ENCODE data around the gene IER5L. TPM values are rescaled to one million over a fixed set of nuclear protein-coding genes. Genes with fewer than 3 reads are reported as not detected.
"Not testable (repeated sequence)": the region's sequence is repeated elsewhere in the genome, so short reads cannot be mapped to it uniquely, and the experiment has no call there.

The IER5L gene
- total and polyA plus RNA-seq, 2 of the 8 experiments (the other 6 are each of a cell fraction or from before 2014, with no cell fraction given): 0.65 to 1.0 TPM

DNA sequence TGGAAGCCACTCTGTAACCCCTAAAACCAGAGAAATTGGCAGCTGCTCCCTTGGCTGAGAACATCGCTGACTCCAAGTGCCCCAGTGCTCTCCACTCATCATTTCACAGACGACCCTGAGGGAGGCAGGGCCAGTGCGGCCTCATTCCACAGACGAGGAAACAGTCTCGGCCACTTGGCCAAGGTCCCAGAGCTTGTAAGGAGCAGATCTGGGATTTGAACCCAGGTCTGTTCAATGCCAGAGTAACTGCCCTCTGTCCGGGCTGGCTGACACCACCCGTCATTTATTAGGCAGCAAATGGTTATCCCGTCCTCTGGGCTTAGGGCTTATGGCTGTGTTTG lies 19.9 kb upstream of the IER5L start (continued):
- no peak for TF ChIP-seq ATF3 (IDR thresholded peaks at IDR 0.05; ENCODE audit: insufficient read depth, low read depth, low read length)
- no peak for TF ChIP-seq SP2 (IDR thresholded peaks at IDR 0.05; ENCODE audit: low read length)
- no peak for TF ChIP-seq TAF7 (optimal IDR thresholded peaks at IDR 0.05; ENCODE audit: borderline replicate concordance, low read depth, low read length)
- TF ChIP-seq NANOG (IDR thresholded peaks at IDR 0.05; ENCODE audit: insufficient read depth, low read depth, low read length, poor library complexity, severe bottlenecking): no peak

DNA sequence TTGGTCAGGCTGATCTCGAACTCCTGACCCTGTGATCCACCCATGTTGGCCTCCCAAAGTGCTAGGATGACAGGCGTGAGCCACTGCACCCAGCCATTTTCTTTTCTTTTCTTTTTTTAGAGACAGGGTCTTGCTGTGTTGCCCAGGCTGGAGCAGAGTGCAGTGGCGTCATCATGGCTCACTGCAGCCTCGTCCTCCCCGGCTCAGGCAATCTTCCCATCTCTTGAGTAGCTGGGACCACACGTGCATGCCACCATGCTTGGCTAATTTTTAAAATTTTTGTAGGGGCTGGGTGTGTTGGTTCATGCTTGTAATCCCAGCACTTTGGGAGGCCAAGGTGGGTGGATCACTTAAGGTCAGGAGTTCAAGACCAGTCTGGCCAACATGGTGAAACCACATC lies 19.0 kb upstream of the IER5L start:
- not testable (repeated sequence) for H4K91ac ChIP-seq (replicated peaks; ENCODE audit: insufficient read length, low read length); H3K18ac ChIP-seq (ENCODE audit: extremely low read depth, low read length); H2BK120ac ChIP-seq (replicated peaks; ENCODE audit: low read depth, low read length); H2BK15ac ChIP-seq (ENCODE audit: low read length); H4K20me1 ChIP-seq (replicated peaks in 1 of 2; ENCODE audit: control insufficient read depth in 1 of 2, insufficient read depth in 2 of 2, low read length in 2 of 2); H3K9me3 ChIP-seq (ENCODE audit: insufficient read depth in 2 of 2, low read depth in 1 of 2, low read length in 1 of 2); H3K79me2 ChIP-seq (ENCODE audit: control insufficient read depth in 1 of 2, insufficient read depth in 2 of 2, low read length in 2 of 2); H4K5ac ChIP-seq (ENCODE audit: insufficient read length, low read depth, low read length); FAIRE-seq; H2BK12ac ChIP-seq (ENCODE audit: low read depth, low read length); H3K79me1 ChIP-seq (ENCODE audit: low read depth, low read length); H3K23me2 ChIP-seq (ENCODE audit: low read depth, low read length); DNase-seq (ENCODE audit: low read depth in 1 of 2, low spot score in 2 of 2); H3K4ac ChIP-seq (replicated peaks; ENCODE audit: insufficient read length, low read depth, low read length); H3K23ac ChIP-seq (ENCODE audit: insufficient read length); H3K56ac ChIP-seq (replicated peaks; ENCODE audit: insufficient read length, low read depth, low read length); H3K4me1 ChIP-seq (replicated peaks in 1 of 4; ENCODE audit: control insufficient read depth in 3 of 4, insufficient read depth in 4 of 4, low read length in 3 of 4); H2AK5ac ChIP-seq (ENCODE audit: low read depth, low read length); H4K8ac ChIP-seq (ENCODE audit: extremely low read depth, insufficient read depth, low read length); H3K14ac ChIP-seq (ENCODE audit: insufficient read length); H3K36me3 ChIP-seq (ENCODE audit: control insufficient read depth in 2 of 4, insufficient read depth in 4 of 4, low read length in 3 of 4); H3K4me2 ChIP-seq (ENCODE audit: insufficient read depth in 1 of 2, low read depth in 2 of 2, low read length in 2 of 2); H2AFZ ChIP-seq (ENCODE audit: low read length); H3K4me3 ChIP-seq (ENCODE audit: extremely low read depth in 1 of 4, insufficient read depth in 2 of 4, low read depth in 3 of 4, low read length in 4 of 4); H2BK5ac ChIP-seq (ENCODE audit: low read depth, low read length); H3K27ac ChIP-seq (ENCODE audit: low read depth, low read length); H2BK20ac ChIP-seq (ENCODE audit: low read length); H3K9ac ChIP-seq (replicated peaks in 1 of 4; ENCODE audit: extremely low read depth in 1 of 4, low read depth in 3 of 4, low read length in 3 of 4)
- ChIA-PET POLR2A (ENCODE audit: partially characterized antibody) (interaction anchor here (1.1 kb wide), 1 partner anchor 19 kb away, joined by 4 read pairs; the partner anchor contains the start of gene IER5L), CTCF (ENCODE audit: partially characterized antibody) (interaction anchor here (1.0 to 2.6 kb wide), 5 partner anchors 14 to 65 kb away, joined by 3 to 16 read pairs (median 7); no protein-coding TSS in a partner anchor)
- 83% methylated on average over 6 of the region's 6 CpGs; no CpG with 5 or more reads in 1 of the 2 experiments for WGBS, 2 experiments (ENCODE audit: extremely low coverage in 1 of 2, insufficient coverage in 1 of 2, insufficient read length in 1 of 2, insufficient replicate concordance in 2 of 2, low coverage in 1 of 2, low lambda C conversion rate in 2 of 2, missing lambda C conversion rate in 1 of 2)
- peaks cover 0 to 19% (median 13%) of the 10 kb centered on the region in 4 experiments; a peak in 4 of 7 replicates for H3K27me3 ChIP-seq (replicated peaks in 1 of 4; ENCODE audit: control insufficient read depth in 3 of 4, extremely low read depth in 1 of 4, insufficient read depth in 3 of 4, low read length in 3 of 4)
